Measurements from ENCODE around the gene VSTM2L. TPM values are rescaled to one million over a fixed set of nuclear protein-coding genes. Genes with fewer than 3 reads are reported as not detected.

The VSTM2L gene
- total and polyA plus RNA-seq, 2 of the 13 experiments (the other 11 are each of a cell fraction or from before 2014, with no cell fraction given): not detected

DNA sequence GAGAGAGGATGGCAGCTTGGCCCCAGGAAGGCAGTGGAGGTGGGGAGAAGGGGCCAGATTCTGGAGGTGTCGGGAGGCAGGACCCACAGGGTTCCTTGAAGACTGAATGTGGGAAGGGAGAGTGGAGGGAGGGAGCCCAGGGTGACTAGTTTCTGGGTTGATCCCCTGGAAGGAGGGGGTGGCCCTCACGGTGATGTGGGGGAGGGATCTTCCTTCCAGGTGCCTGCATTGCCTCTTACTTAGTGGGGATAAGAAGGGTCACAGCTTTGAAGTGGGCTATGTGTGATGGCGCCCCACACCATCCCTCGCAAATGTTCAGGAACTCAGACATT is 26.7 kb downstream of the VSTM2L start:
- H3K79me2 ChIP-seq (ENCODE audit: insufficient read depth, low read length): no peaks in the 10 kb centered on the region
- no peak for DNase-seq (ENCODE audit: low spot score)
- no peaks in the 10 kb centered on the region for H3K36me3 ChIP-seq (replicated peaks in 1 of 2; ENCODE audit: control insufficient read depth in 1 of 2, insufficient read depth in 2 of 2, low read length in 2 of 2)
- ATAC-seq: no peak
- no peak overlapping the region for H3K4me3 ChIP-seq (replicated peaks in 1 of 3; ENCODE audit: insufficient read depth in 1 of 3, low read depth in 2 of 3, low read length in 3 of 3)
- peaks cover 8% of the 10 kb centered on the region; the same call in 1 of the 2 replicates for H3K4me1 ChIP-seq (ENCODE audit: insufficient read depth, low read length)
- no peak overlapping the region for H3K27ac ChIP-seq (ENCODE audit: extremely low read length, insufficient read depth, low read length)
- in situ Hi-C loops (cut with HindIII; ENCODE audit: extremely low pct_ligation_motif_present, low pct_unique_long_range_greater_than_20kb): no loop called here
- no peaks in the 10 kb centered on the region for H3K9me3 ChIP-seq (ENCODE audit: low read length)
- BruUV-seq (replicated peaks): no TSS peak
- no peak overlapping the region for H3K4me2 ChIP-seq (ENCODE audit: low read depth, low read length)
- FAIRE-seq: no peak
- CTCF ChIA-PET (ENCODE audit: low intra/inter-chr PET ratio, low total read pairs): no interaction called here
- no peak overlapping the region for H2AFZ ChIP-seq (ENCODE audit: low read length)
- 24% methylated on average over 4 of the region's 4 CpGs for WGBS (ENCODE audit: low lambda C conversion rate)
- no peak overlapping the region for H3K9ac ChIP-seq (ENCODE audit: insufficient read depth, low read depth, low read length)
- intact Hi-C loops (cut with micrococcal nuclease; ENCODE audit: unreplicated experiment): no loop called here
- peaks cover 25 to 74% of the 10 kb centered on the region in 2 experiments for H3K27me3 ChIP-seq (ENCODE audit: control insufficient read depth in 1 of 2, insufficient read depth in 2 of 2, low read length in 2 of 2)
- POLR2A ChIA-PET: interaction anchor here (1.1 kb wide), 1 partner anchor 14 kb away, joined by 3 read pairs; no protein-coding TSS in a partner anchor
- H4K20me1 ChIP-seq (ENCODE audit: insufficient read depth, low read length): peaks cover 3% of the 10 kb centered on the region; the same call in 1 of the 2 replicates
- TF ChIP-seq, protein P1, sequence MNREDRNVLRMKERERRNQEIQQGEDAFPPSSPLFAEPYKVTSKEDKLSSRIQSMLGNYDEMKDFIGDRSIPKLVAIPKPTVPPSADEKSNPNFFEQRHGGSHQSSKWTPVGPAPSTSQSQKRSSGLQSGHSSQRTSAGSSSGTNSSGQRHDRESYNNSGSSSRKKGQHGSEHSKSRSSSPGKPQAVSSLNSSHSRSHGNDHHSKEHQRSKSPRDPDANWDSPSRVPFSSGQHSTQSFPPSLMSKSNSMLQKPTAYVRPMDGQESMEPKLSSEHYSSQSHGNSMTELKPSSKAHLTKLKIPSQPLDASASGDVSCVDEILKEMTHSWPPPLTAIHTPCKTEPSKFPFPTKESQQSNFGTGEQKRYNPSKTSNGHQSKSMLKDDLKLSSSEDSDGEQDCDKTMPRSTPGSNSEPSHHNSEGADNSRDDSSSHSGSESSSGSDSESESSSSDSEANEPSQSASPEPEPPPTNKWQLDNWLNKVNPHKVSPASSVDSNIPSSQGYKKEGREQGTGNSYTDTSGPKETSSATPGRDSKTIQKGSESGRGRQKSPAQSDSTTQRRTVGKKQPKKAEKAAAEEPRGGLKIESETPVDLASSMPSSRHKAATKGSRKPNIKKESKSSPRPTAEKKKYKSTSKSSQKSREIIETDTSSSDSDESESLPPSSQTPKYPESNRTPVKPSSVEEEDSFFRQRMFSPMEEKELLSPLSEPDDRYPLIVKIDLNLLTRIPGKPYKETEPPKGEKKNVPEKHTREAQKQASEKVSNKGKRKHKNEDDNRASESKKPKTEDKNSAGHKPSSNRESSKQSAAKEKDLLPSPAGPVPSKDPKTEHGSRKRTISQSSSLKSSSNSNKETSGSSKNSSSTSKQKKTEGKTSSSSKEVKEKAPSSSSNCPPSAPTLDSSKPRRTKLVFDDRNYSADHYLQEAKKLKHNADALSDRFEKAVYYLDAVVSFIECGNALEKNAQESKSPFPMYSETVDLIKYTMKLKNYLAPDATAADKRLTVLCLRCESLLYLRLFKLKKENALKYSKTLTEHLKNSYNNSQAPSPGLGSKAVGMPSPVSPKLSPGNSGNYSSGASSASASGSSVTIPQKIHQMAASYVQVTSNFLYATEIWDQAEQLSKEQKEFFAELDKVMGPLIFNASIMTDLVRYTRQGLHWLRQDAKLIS (CRISPR knock-in tag; IDR thresholded peaks at IDR 0.05): no peak
- no peak for TF ChIP-seq ZNF292 (CRISPR knock-in tag; IDR thresholded peaks at IDR 0.05; ENCODE audit: borderline replicate concordance, low read depth)
- TF ChIP-seq ZNF281 (CRISPR knock-in tag; IDR thresholded peaks at IDR 0.05; ENCODE audit: borderline replicate concordance): no peak
- no peak for TF ChIP-seq FOXM1 (CRISPR knock-in tag; IDR thresholded peaks at IDR 0.05)
- no peak for TF ChIP-seq ASH2L (IDR thresholded peaks at IDR 0.05; ENCODE audit: insufficient read length, low read depth, low read length)
- TF ChIP-seq ZNF839 (CRISPR knock-in tag; IDR thresholded peaks at IDR 0.05; ENCODE audit: borderline replicate concordance): no peak
- TF ChIP-seq, protein P2, sequence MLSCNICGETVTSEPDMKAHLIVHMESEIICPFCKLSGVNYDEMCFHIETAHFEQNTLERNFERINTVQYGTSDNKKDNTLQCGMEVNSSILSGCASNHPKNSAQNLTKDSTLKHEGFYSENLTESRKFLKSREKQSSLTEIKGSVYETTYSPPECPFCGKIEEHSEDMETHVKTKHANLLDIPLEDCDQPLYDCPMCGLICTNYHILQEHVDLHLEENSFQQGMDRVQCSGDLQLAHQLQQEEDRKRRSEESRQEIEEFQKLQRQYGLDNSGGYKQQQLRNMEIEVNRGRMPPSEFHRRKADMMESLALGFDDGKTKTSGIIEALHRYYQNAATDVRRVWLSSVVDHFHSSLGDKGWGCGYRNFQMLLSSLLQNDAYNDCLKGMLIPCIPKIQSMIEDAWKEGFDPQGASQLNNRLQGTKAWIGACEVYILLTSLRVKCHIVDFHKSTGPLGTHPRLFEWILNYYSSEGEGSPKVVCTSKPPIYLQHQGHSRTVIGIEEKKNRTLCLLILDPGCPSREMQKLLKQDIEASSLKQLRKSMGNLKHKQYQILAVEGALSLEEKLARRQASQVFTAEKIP (CRISPR knock-in tag; IDR thresholded peaks at IDR 0.05; ENCODE audit: borderline replicate concordance): no peak
- no peak for TF ChIP-seq GLI4 (CRISPR knock-in tag; IDR thresholded peaks at IDR 0.05; ENCODE audit: borderline replicate concordance)
- no peak for TF ChIP-seq HNF4A (CRISPR knock-in tag; IDR thresholded peaks at IDR 0.05)
- no peak for TF ChIP-seq ZNF562 (CRISPR knock-in tag; IDR thresholded peaks at IDR 0.05; ENCODE audit: borderline replicate concordance)
- TF ChIP-seq ZNF850 (CRISPR knock-in tag; conservative IDR thresholded peaks at IDR 0.05): no peak
- no peak for TF ChIP-seq ZNF790 (CRISPR knock-in tag; IDR thresholded peaks at IDR 0.05; ENCODE audit: borderline replicate concordance)
- no peak for TF ChIP-seq CHD4 (IDR thresholded peaks at IDR 0.05; ENCODE audit: borderline replicate concordance, low read length)
- TF ChIP-seq, protein P3, sequence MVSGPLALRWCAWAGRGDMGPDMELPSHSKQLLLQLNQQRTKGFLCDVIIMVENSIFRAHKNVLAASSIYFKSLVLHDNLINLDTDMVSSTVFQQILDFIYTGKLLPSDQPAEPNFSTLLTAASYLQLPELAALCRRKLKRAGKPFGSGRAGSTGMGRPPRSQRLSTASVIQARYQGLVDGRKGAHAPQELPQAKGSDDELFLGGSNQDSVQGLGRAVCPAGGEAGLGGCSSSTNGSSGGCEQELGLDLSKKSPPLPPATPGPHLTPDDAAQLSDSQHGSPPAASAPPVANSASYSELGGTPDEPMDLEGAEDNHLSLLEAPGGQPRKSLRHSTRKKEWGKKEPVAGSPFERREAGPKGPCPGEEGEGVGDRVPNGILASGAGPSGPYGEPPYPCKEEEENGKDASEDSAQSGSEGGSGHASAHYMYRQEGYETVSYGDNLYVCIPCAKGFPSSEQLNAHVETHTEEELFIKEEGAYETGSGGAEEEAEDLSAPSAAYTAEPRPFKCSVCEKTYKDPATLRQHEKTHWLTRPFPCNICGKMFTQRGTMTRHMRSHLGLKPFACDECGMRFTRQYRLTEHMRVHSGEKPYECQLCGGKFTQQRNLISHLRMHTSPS (CRISPR knock-in tag; IDR thresholded peaks at IDR 0.05; ENCODE audit: low read depth): no peak

Data from HepG2 (cell line).